HG03575 (cell line): ENCODE results near the gene STUB1.
"Not testable (repeated sequence)": the region's sequence is repeated elsewhere in the genome, so short reads cannot be mapped to it uniquely, and the experiment has no call there.

ENCODE experiments used
- ATAC-seq: cut with Tn5 transposase; IDR thresholded peaks from one replicate; pipeline ENCODE4 v1.9.1; 2021; ENCODE audit not compliant: unreplicated experiment, insufficient number of reproducible peaks, low FRiP score; ENCODE audit errors: extremely low read depth

Gene STUB1

GRCh38 chr16:705431-706188 lies 25.4 kb downstream of the STUB1 start, which contains the start of gene FBXL16:
Gene FBXL16, minus strand, starts transcription at chr16:705801. Its CDS starts 8,396 bp downstream, at chr16:697405.
- no peak for ATAC-seq

GRCh38 chr16:706189-707061 lies 26.2 kb downstream of the STUB1 start:
- ATAC-seq: no peak

- no peak for ATAC-seq
These were observed 26.9 kb downstream of the STUB1 start for GRCh38 chr16:707062-707538.

- ATAC-seq: no peak
These were observed 27.8 kb downstream of the STUB1 start for GRCh38 chr16:708019-708418.

DNA sequence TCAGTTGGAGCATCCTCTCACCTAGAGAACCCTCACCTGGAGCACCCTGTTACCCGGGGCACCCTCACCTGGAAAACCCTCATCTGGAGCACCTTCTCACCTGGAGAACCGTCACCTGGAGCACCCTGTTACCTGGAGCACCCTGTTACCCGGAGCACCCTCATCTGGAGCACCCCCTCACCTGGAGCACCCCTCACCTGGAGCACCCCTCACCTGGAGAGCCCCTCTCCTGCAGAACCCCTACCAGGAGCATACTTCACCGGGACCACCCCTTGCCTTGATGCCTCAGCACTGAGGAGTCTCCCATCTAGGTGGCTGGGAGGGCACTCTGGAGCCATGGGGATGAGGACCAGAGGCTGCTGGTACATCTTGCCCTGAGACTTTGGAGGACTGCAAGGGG lies 28.7 kb downstream of the STUB1 start:
- ATAC-seq: no peak

- no peak for ATAC-seq
These were observed 29.6 kb downstream of the STUB1 start for GRCh38 chr16:709566-710499.

GRCh38 chr16:710500-711075 lies 30.4 kb downstream of the STUB1 start:
- ATAC-seq: no peak

- ATAC-seq: no peak
These were observed 30.9 kb downstream of the STUB1 start for GRCh38 chr16:711084-711483.

DNA sequence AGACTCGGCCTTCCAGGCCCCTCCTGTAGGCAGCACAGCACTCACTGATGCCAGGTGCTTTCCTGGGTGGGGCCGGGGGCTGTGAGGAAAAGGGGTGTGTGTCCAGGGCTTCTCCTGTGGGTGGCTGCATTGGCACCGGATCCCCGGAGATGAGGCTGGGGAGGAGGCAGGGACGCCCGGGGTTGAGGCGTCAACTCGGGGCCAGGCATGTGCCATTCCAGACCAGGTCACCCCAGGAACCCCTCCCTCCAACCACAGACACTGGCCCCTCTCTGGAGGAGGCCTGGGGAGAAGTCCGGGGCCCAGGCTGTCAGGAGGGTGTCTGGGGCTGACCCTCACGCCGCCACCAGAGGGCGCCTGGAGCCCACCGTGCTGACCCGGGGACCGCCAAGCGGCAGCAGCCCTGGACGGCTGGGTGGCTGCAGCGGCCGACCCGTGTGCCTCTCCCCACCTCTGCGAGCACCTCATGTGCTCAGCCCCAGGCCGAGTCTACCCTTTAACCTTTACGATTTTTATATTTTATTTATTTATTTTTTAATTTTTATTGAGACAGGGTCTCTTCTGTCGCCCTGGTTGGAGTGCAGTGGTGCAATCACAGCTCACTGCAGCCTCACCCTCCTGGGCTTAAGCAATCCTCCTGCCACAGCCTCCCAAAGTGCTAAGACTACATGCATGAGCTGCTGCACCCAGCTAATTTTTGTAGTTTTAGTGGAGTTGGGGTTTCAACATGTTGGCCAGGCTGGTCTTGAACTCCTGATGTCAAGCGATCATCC lies 31.5 kb downstream of the STUB1 start:
- no peak for ATAC-seq

GRCh38 chr16:712740-713250 lies 32.6 kb downstream of the STUB1 start:
- ATAC-seq: not testable (repeated sequence)

GRCh38 chr16:714079-714478 lies 33.9 kb downstream of the STUB1 start:
- ATAC-seq: no peak

GRCh38 chr16:714558-715476 lies 34.6 kb downstream of the STUB1 start, which contains the start of gene METRN:
Gene METRN, plus strand, starts transcription at chr16:715118. Its CDS starts 172 bp downstream, at chr16:715290.
- no peak for ATAC-seq

DNA sequence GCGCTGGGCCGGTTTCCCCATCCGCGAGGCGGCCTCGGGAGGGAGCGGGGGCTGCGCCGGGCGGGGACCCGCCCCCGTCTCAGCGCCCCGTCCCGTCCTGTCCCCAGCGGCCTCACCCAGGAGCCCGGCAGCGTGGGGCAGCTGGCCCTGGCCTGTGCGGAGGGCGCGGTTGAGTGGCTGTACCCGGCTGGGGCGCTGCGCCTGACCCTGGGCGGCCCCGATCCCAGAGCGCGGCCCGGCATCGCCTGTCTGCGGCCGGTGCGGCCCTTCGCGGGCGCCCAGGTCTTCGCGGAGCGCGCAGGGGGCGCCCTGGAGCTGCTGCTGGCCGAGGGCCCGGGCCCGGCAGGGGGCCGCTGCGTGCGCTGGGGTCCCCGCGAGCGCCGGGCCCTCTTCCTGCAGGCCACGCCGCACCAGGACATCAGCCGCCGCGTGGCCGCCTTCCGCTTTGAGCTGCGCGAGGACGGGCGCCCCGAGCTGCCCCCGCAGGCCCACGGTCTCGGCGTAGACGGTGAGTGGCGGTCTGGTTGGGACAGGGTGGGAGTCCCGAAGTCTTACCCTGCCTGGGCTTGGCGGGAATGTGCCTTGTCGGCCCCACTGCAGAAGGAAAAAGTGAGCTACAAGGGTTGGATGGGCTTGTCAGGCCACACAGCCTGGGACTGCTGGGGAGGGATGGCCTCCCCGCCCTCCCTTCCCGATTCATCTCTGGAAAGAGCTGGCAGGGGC lies 35.4 kb downstream of the STUB1 start:
- no peak for ATAC-seq

- ATAC-seq: no peak
These were observed 36.0 kb downstream of the STUB1 start for GRCh38 chr16:716200-716568.

DNA sequence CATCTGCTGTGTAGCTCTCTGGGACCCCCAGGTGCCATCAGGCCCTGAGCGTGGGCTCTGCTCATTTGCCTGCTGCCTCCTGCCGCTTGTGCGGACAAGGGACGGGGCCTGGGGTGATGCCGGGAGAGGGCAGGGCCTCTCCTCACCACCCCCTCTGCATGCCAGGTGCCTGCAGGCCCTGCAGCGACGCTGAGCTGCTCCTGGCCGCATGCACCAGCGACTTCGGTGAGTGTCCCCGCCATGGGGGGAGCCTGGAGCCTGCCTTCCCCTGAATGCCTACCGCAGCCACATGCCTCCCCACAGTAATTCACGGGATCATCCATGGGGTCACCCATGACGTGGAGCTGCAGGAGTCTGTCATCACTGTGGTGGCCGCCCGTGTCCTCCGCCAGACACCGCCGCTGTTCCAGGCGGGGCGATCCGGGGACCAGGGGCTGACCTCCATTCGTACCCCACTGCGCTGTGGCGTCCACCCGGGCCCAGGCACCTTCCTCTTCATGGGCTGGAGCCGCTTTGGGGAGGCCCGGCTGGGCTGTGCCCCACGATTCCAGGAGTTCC lies 36.6 kb downstream of the STUB1 start:
- ATAC-seq: no peak
